Mesenchymal stem cell (in vitro differentiated cells and primary cell): ENCODE measurements around the gene MAP3K8.
A peak's percentile ranks its signal among the peaks of the same experiment; 100 is the strongest.
"Not testable (repeated sequence)": the region's sequence is repeated elsewhere in the genome, so short reads cannot be mapped to it uniquely, and the experiment has no call there.

Experiments
- DNase-seq: peaks from one replicate; pipeline ENCODE4 v3.0.0-alpha.2; 2013
- H2AFZ ChIP-seq: one replicate; pipeline ENCODE4 v1.6.1; 2013; ENCODE audit warnings: low read depth, mild to moderate bottlenecking, control low read depth, inconsistent platforms, low read length, moderate library complexity
- H2AK5ac ChIP-seq: 2 replicates; pipeline ENCODE4 v1.6.1; 2013; ENCODE audit warnings: low read length, moderate library complexity, mild to moderate bottlenecking, inconsistent platforms; ENCODE audit not compliant: severe bottlenecking
- H2BK120ac ChIP-seq: one replicate; pipeline ENCODE4 v1.6.1; 2013; ENCODE audit warnings: low read depth, mild to moderate bottlenecking, inconsistent platforms, low read length, moderate library complexity
- H2BK12ac ChIP-seq, 2 experiments: one replicate each; pipeline ENCODE4 v1.6.1; 2013; ENCODE audit warnings: inconsistent platforms in 2 of 2, low read length in 2 of 2, mild to moderate bottlenecking in 2 of 2, moderate library complexity in 2 of 2, control low read depth in 1 of 2
- H2BK15ac ChIP-seq: one replicate; pipeline ENCODE4 v1.6.1; 2013; ENCODE audit warnings: mild to moderate bottlenecking, low read depth, inconsistent platforms; ENCODE audit not compliant: poor library complexity, severe bottlenecking
- H2BK5ac ChIP-seq: 2 replicates; pipeline ENCODE4 v1.6.1; 2013; ENCODE audit warnings: low read depth, mild to moderate bottlenecking, low read length, control low read depth, inconsistent platforms; ENCODE audit not compliant: poor library complexity, severe bottlenecking
- H3K14ac ChIP-seq, 2 experiments: one replicate each; pipeline ENCODE4 v1.6.1; 2013; ENCODE audit warnings: inconsistent platforms in 2 of 2, low read length in 2 of 2, control low read depth in 1 of 2, mild to moderate bottlenecking in 1 of 2, moderate library complexity in 1 of 2
- H3K18ac ChIP-seq, 2 experiments: one replicate each; pipeline ENCODE4 v1.6.1; 2013; ENCODE audit warnings: inconsistent platforms in 2 of 2, low read length in 2 of 2, control low read depth in 1 of 2, low read depth in 1 of 2, mild to moderate bottlenecking in 1 of 2
- H3K23ac ChIP-seq, 2 experiments: one replicate each; pipeline ENCODE4 v1.6.1; 2013; ENCODE audit warnings: inconsistent platforms in 2 of 2, low read length in 2 of 2, mild to moderate bottlenecking in 2 of 2, moderate library complexity in 2 of 2, control low read depth in 1 of 2
- H3K27ac ChIP-seq: 2 replicates; pipeline ENCODE4 v1.5.1; 2013; ENCODE audit warnings: mild to moderate bottlenecking, moderate library complexity, low read length, control low read depth, inconsistent platforms; ENCODE audit not compliant: poor library complexity, severe bottlenecking
- H3K27me3 ChIP-seq, 2 experiments: 2 replicates each; pipeline versions ENCODE4 v1.6.1 to v1.7.0; 2013; ENCODE audit warnings: low read length in 2 of 2, mild to moderate bottlenecking in 2 of 2, moderate library complexity in 2 of 2, control low read depth in 1 of 2, inconsistent platforms in 1 of 2; ENCODE audit not compliant: control insufficient read depth in 1 of 2, insufficient read depth in 1 of 2
- H3K36me3 ChIP-seq, 2 experiments: 2 replicates each; pipeline versions ENCODE4 v1.6.1 to v1.7.0; 2013; ENCODE audit warnings: low read length in 2 of 2, control low read depth in 1 of 2, inconsistent platforms in 1 of 2, low read depth in 1 of 2, mild to moderate bottlenecking in 1 of 2; ENCODE audit not compliant: insufficient read depth in 2 of 2, control insufficient read depth in 1 of 2
- H3K4ac ChIP-seq, 2 experiments: one replicate each; pipeline ENCODE4 v1.6.1; 2013; ENCODE audit warnings: inconsistent platforms in 2 of 2, low read length in 2 of 2, mild to moderate bottlenecking in 2 of 2, moderate library complexity in 2 of 2, control low read depth in 1 of 2, low read depth in 1 of 2
- H3K4me1 ChIP-seq: 2 replicates; pipeline ENCODE4 v1.6.1; 2013; ENCODE audit warnings: low read depth, low read length, control low read depth; ENCODE audit not compliant: control insufficient read depth, insufficient read depth
- H3K4me2 ChIP-seq: 2 replicates; pipeline ENCODE4 v1.6.1; 2013; ENCODE audit warnings: low read length, mild to moderate bottlenecking, inconsistent platforms; ENCODE audit not compliant: poor library complexity, severe bottlenecking
- H3K4me3 ChIP-seq, 2 experiments: 2 replicates each; pipeline versions ENCODE4 v1.5.1 to v1.7.0; 2013; ENCODE audit warnings: low read length in 2 of 2, mild to moderate bottlenecking in 2 of 2, control low read depth in 1 of 2, low read depth in 1 of 2; ENCODE audit not compliant: insufficient read depth in 1 of 2
- H3K79me1 ChIP-seq: replicated peaks from 2 replicates; pipeline ENCODE4 v1.6.1; 2013; ENCODE audit warnings: mild to moderate bottlenecking, control low read depth, low read length, inconsistent platforms; ENCODE audit not compliant: poor library complexity, severe bottlenecking
- H3K9ac ChIP-seq: 2 replicates; pipeline ENCODE4 v1.7.0; 2013; ENCODE audit warnings: mild to moderate bottlenecking, low read length, moderate library complexity
- H3K9me3 ChIP-seq: 2 replicates; pipeline ENCODE4 v1.7.0; 2013; ENCODE audit warnings: mild to moderate bottlenecking, low read length; ENCODE audit not compliant: control insufficient read depth
- H4K8ac ChIP-seq: one replicate; pipeline ENCODE4 v1.6.1; 2013; ENCODE audit warnings: inconsistent platforms, mild to moderate bottlenecking, low read length, moderate library complexity
- H4K91ac ChIP-seq: one replicate; pipeline ENCODE4 v1.6.1; 2013; ENCODE audit warnings: mild to moderate bottlenecking, low read length, inconsistent platforms
- WGBS: methylation state at CpG from one replicate; pipeline ENCODE4 v1.1.7; 2013; ENCODE audit warnings: mixed read lengths; 5-methylcytosine and 5-hydroxymethylcytosine counted together

The MAP3K8 gene

DNA sequence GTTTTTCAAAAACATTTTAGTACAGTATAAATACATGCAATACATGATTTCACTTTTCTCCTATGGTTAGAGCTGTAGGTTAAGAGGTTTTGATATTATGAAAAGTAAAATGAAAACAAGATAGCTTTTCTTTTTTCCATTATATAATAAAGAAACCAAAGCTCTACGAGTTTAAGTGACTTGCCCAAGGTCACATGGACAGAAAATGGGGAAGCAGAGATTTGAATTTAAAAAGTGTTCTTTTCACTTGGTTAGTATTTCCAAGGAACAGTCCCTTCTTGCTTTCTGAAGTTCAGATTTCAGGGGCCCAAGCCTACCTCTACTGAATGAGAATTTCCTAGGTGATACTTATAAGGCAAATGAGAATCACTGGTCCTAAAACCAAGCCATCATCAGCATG lies 13.2 kb upstream of the MAP3K8 start:
- Histone ChIP-seq H3K23ac (no peak overlapping the region), H3K18ac (no peak overlapping the region), H3K4me3 (no peak overlapping the region), H3K4me2 (no peak overlapping the region), H3K27ac (no peak overlapping the region), H2BK120ac (no peak overlapping the region), H3K4ac (no peak overlapping the region), H2BK15ac (no peak overlapping the region), H3K9ac (no peak overlapping the region), H3K79me1 (no peaks in the 10 kb centered on the region), H2BK12ac (no peak overlapping the region), H4K8ac (no peak overlapping the region), H2AFZ (no peak overlapping the region), H3K14ac (no peak overlapping the region), H3K27me3 (no peaks in the 10 kb centered on the region), H2AK5ac (no peak overlapping the region), H3K4me1 (peaks cover 4% of the 10 kb centered on the region), H3K9me3 (no peaks in the 10 kb centered on the region), H2BK5ac (no peak overlapping the region), H3K36me3 (no peaks in the 10 kb centered on the region), H4K91ac (no peak overlapping the region)
- WGBS, result 75% methylated on average over 1 of the region's 1 CpG
- no peak for DNase-seq

DNA sequence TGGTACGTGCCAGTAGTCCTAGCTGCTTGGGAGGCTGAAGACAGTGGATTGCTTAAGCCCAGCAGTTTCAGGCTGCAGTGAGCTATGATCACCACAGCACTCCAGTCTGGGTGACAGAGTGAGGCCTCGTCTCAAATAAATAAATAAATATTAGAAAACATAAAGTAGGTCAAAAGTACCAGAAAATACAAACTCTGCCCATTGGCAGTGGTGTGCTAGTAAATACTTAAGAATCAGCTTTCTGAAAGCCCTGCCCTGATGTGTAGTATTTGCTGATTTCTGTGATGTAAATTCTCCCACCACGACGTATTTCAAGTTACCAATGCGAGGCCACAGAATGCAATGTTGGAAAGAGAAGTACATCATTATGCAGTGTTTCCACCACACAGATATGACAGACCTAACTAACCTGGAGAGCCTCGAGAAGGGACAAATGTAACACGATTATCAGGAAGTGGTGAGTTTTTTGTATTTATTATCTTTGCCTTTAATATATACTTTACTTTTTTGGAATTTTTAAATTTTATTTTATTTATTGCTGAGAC lies 11.8 kb upstream of the MAP3K8 start:
- Histone ChIP-seq H2BK5ac (no peak overlapping the region), H3K18ac (no peak overlapping the region), H2BK15ac (no peak overlapping the region), H3K9ac (no peak overlapping the region), H3K27me3 (no peaks in the 10 kb centered on the region), H3K4ac (no peak overlapping the region), H2BK120ac (no peak overlapping the region), H3K23ac (no peak overlapping the region), H3K4me1 (peaks cover 4% of the 10 kb centered on the region), H3K27ac (no peak overlapping the region), H2BK12ac (peak overlapping the region in 1 of 2 experiments; percentile 1), H3K9me3 (no peaks in the 10 kb centered on the region), H4K91ac (no peak overlapping the region), H3K4me3 (no peak overlapping the region), H3K79me1 (no peaks in the 10 kb centered on the region), H2AFZ (no peak overlapping the region), H3K4me2 (no peak overlapping the region), H2AK5ac (no peak overlapping the region), H4K8ac (no peak overlapping the region), H3K14ac (no peak overlapping the region), H3K36me3 (no peaks in the 10 kb centered on the region)
- 100% methylated on average over 1 of the region's 7 CpGs for WGBS
- no peak for DNase-seq

DNA sequence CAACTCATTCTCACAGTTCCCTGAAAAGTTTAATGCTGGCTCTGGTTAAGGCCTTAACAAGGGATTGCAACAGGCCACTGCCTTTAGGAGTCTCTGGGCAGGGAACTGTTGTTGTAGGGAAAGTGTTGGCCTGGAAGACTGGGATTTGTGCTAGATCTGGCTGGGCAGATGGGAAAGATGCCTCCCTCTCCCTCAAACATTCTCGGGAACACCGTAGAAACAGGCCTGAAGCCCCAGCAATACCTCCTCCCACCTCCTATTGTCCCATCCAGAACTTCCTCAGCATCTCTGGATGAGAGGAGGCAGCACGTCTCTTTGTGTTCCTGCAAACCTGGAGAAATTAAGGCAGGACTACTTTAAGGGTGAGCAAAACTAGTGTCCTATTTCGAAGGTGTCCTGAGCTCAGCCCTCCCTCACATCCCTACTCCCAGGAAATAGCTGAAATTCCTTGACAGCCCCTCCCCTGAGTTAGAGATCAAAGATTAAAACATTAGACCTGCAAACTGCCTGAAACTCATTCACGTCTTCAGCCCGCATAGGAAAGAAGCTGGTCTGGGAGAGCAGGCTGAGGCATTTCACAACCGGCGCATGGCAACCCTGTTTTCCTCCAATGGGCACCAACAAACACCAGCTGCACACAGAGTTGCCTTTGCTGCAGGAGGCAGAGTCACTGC lies 10.9 kb upstream of the MAP3K8 start:
- Histone ChIP-seq H3K14ac (peak overlapping the region in 1 of 2 experiments; percentile 59), H3K4ac (peak overlapping the region in 1 of 2 experiments; percentile 59), H3K23ac (no peak overlapping the region), H3K9ac (peak overlapping the region; percentile 6), H2AK5ac (peak overlapping the region; percentile 44), H2BK5ac (no peak overlapping the region), H2BK12ac (peak overlapping the region in 1 of 2 experiments; percentile 78), H3K27ac (peak overlapping the region; percentile 75), H3K79me1 (no peaks in the 10 kb centered on the region), H2AFZ (peak overlapping the region; percentile 72), H3K4me2 (no peak overlapping the region), H2BK15ac (peak overlapping the region; percentile 62), H3K18ac (peak overlapping the region in 1 of 2 experiments; percentile 96), H3K4me1 (peaks cover 4% of the 10 kb centered on the region), H4K91ac (peak overlapping the region; percentile 3), H3K27me3 (no peaks in the 10 kb centered on the region), H3K9me3 (no peaks in the 10 kb centered on the region), H3K4me3 (no peak overlapping the region), H2BK120ac (no peak overlapping the region), H4K8ac (peak overlapping the region; percentile 3), H3K36me3 (no peaks in the 10 kb centered on the region)
- DNase-seq, result peak; percentile 33
- 18% methylated on average over 8 of the region's 8 CpGs for WGBS

DNA sequence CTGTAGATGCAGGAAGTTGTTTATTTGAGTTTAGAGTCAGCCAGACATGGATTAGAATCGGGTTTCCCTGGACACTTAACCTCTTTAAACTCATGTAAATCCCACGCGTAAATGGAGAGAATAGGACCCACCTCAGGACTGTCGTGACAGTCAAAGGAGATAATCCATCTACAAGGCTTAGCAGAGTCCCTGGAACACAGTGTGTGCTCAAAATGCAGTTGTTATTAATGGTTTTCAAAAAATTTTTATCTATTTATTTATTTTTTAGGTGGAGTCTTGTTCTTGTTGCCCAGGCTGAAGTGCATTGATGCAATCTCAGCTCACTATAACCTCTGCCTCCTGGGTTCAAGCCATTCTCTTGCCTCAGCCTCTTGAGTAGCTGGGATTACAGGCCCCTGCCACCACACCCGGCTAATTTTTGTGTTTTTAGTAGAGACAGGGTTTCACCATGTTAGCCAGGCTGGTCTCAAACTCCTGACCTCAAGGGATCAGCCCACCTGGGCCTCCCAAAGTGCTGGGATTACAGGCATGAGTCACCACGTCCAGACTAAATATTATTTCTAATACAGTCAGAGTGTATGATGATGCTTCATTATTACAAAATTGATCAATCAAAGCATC lies 10.2 kb upstream of the MAP3K8 start:
- not testable (repeated sequence) for H3K36me3 ChIP-seq, H3K79me1 ChIP-seq, H4K8ac ChIP-seq, H2AK5ac ChIP-seq, H3K4me1 ChIP-seq, H3K4me2 ChIP-seq, H3K9ac ChIP-seq, H2BK15ac ChIP-seq, H3K14ac ChIP-seq, H2BK5ac ChIP-seq, H3K27me3 ChIP-seq, H3K4me3 ChIP-seq, H3K9me3 ChIP-seq, H4K91ac ChIP-seq, H2BK120ac ChIP-seq, H3K23ac ChIP-seq, H3K4ac ChIP-seq, H2BK12ac ChIP-seq
- WGBS, result 58% methylated on average over 1 of the region's 6 CpGs
- Histone ChIP-seq H2AFZ (peak overlapping the region; percentile 72), H3K27ac (peak overlapping the region; percentile 44), H3K18ac (peak overlapping the region in 1 of 2 experiments; percentile 96)
- DNase-seq, result peak; percentile 94
